Kasumi-1 (cell line): ENCODE data around the gene ZFAND5.

Experiments used
- DNase-seq, 2 experiments: peaks; one replicate each; lab custom pipeline; 2025; lab: John Stamatoyannopoulos, UW

ZFAND5 gene

DNA sequence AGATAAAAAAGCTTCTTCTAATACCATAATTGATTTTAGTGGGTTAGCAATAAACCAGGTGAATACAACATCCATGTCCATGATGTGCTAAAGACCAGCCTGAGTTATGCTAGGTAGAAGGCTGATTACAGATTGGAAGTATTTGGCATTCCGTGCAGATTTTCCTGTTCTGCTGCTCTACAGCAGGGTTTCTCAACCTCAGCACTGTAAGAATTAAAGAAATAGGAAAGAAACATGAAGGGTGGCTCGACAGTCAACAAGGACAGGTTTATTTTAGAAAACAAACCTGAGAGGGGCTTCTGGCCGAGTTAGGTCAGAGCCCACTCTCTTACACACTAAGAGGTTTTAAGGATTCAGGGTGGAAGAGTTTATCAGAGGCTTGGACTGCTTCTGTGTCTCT lies 42.3 kb downstream of the ZFAND5 start:
- no peak for DNase-seq

DNA sequence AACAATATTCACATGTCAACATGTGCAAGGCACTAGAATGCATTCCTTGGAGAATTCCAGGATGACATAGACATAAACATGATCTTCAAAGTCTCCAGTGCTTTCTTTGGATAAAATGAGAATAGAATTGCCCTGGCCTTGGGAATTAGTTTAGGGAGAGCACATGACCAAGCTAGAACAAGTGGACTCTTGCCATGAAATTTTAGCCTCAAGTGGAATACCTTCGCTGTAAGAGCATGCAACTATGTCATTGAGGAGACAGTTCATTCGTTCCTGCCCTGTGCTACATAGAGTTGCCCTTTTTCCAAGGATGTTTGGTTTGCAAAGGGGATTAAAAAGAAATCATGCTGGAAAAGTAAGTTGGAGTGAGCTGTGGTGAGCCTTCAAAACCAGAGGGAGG lies 42.7 kb downstream of the ZFAND5 start:
- no peak for DNase-seq

DNA sequence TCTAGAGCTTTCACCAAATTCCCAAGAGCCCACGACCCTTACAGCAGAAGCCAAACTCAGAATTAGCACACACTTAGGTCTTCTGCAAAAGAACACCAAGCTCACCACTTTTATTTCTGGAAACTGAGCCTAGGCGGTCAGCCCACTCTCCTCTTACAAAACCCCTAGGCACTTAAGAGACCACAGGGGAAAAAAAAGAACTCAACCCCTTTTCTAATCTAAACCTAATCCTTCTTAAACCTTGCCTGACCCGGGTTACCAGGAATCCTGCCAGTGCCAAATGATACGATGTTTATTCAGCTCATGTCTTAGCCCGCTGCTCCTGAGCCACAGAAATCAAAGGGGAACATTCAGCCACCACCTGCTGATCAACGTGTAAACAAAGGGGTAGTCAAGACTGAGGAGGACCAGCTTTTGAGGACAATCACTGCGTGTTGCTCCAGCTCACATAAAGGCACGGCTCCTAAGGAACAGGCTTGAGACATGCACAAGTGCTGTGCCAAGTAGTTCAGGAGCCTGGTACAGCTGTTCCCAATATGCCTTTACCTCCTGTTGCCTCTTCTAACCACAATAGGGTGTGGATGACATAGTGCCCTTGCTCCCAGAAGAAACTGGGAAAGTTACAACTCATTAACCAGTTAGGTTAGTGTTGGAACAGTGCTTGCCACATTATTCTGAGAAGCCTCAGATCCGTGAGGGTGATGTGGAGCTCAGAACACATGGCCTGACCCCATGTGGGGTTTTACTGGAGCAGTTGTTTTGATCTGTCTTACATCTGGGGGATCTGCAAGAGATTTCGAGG lies 49.3 kb downstream of the ZFAND5 start:
- no peak for DNase-seq

DNA sequence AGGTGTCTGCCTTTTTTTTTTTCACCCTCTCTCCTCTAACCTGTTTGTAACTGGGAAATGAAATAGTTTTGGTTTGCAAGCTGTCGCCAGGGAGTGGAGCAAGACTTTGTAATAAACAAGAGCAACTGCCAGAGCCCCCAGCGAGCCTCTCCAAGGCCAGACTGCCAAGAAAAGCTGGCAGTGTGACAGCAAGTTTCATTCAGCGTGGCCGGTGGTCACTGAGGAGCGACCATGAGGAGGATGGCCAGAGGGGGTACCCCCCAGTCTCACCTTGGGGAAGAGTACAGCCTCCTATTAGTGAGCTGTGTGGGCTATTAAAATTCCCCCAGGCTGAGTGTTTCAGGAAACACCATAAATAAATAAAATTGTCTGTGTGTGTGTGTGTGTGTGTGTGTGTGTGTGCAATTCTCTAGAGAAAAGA lies 49.9 kb downstream of the ZFAND5 start:
- DNase-seq: no peak

DNA sequence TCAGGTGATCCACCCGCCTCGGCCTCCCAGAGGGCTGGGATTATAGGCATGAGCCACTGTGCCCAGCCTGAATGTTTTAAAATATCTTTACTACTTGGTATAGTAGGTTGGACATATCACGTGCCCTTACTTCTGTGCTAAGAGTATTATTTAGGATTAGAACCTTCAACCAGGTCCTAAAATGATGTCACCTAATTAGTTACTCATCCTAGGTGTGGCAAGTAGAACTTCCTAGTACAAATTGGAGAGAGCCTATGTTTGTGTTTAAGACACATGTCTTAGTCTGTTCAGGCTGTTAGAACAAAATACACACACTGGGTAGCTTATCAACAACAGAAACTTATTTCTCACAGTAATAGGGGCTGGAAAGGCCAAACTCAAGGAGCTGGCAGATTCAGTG lies 51.5 kb downstream of the ZFAND5 start:
- no peak for DNase-seq

GRCh38 chr9:72312386-72312987 lies 52.5 kb downstream of the ZFAND5 start:
- no peak for DNase-seq

DNA sequence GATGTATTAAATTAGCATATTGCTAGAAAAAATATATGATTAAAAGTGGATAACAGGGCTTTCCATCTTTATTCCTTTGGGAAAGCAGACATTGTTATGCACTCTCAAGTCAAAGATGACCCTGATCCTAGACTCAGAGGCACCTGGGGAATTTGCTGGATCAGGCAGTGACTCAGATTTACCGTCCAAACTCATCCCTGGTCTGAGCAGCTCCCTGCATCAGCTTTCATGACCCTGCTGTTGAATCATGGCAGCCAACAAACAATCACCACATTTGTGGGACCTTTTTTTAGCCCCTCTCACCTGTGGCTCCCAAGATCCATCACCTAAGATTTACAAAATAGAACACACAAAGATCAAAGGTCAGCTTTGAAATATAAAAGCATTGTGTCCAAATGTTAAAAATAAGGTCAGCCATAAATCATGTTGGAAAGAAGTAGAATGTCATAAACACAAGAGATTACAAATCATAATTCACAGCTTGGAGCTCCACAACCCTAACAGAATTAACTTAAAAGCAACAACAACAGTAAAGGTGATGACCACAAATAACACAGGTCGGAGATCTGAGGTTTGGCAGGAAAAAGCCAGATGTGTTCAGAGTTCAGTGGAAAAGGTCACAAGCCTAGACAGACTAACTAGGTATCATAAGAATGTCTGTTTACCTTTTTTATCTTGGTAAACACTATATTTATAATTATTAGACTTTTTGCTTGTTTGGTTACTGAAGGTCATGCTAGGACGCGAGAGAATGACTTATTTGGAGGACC lies 55.5 kb downstream of the ZFAND5 start:
- DNase-seq: no peak

GRCh38 chr9:72306761-72307160 lies 58.2 kb downstream of the ZFAND5 start:
- DNase-seq: peak in 1 of 2 experiments; percentile 26

GRCh38 chr9:72305707-72306106 lies 59.3 kb downstream of the ZFAND5 start:
- no peak for DNase-seq

GRCh38 chr9:72305102-72305546 lies 59.9 kb downstream of the ZFAND5 start:
- DNase-seq: peak; percentile 97

DNA sequence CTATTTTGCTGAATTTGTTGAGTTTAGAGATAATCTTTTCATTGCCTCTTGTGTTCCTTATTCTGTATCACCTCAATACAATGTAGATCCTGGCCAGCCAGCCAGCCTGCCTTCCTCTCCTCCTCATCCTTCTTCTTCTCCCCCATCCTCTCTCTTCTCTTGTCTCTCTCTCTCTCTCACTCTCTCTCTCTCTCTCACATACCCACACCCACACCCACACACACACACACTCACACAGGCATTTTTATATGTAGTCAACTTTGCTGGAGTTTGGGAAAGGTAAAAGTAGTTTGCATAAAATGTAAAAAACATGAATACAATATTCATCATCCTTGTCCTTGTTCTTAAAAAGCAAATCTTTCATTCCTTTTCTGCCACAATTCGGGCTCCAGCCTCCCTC lies 60.5 kb downstream of the ZFAND5 start:
- DNase-seq: no peak
